ENCODE results near the gene ACTL6B. TPM values are rescaled to one million over a fixed set of nuclear protein-coding genes. Genes with fewer than 3 reads are reported as not detected.

Gene ACTL6B
- total and polyA plus RNA-seq, 2 donors (not counting 3 experiments of a cell fraction or from before 2014, with no cell fraction given), result not detected

GRCh38 chr7:100620804-100621203 is 35.4 kb downstream of the ACTL6B start:
- H3K9me1 ChIP-seq (replicated peaks; ENCODE audit: control insufficient read depth, extremely low read depth, insufficient read depth, low read length), result no peaks in the 10 kb centered on the region
- H3K79me2 ChIP-seq (ENCODE audit: control insufficient read depth, insufficient read depth, low read length), result no peaks in the 10 kb centered on the region
- no peaks in the 10 kb centered on the region for H4K20me1 ChIP-seq (replicated peaks; ENCODE audit: control insufficient read depth, extremely low read depth, insufficient read depth, low read length)
- H3K4me3 ChIP-seq (replicated peaks in 1 of 3; ENCODE audit: insufficient read depth in 1 of 3, low read depth in 1 of 3, low read length in 3 of 3), result no peak overlapping the region
- intact Hi-C loops (cut with micrococcal nuclease) (no loop called here), dilution Hi-C loops (cut with MboI; ENCODE audit: extremely low pct_ligation_motif_present, low sequenced_read_pairs) (no loop called here)
- DNase-seq (ENCODE audit: low read depth, low spot score) (no peak), FAIRE-seq (no peak)
- H3K4me2 ChIP-seq (ENCODE audit: insufficient read depth, low read length), result no peak overlapping the region
- H3K36me3 ChIP-seq (ENCODE audit: control insufficient read depth in 2 of 2, extremely low read depth in 1 of 2, insufficient read depth in 2 of 2, low read length in 2 of 2), result no peaks in the 10 kb centered on the region
- no peak overlapping the region for H2AFZ ChIP-seq (ENCODE audit: low read depth, low read length)
- no peak overlapping the region for H3K27ac ChIP-seq (ENCODE audit: insufficient read depth, low read depth, low read length)
- CTCF ChIA-PET, result no interaction called here
- H3K9me3 ChIP-seq (replicated peaks; ENCODE audit: control insufficient read depth, insufficient read depth, low read length), result no peaks in the 10 kb centered on the region
- no peaks in the 10 kb centered on the region for H3K27me3 ChIP-seq (ENCODE audit: control insufficient read depth in 2 of 2, insufficient read depth in 2 of 2, low read length in 2 of 2)
- H3K9ac ChIP-seq (replicated peaks; ENCODE audit: extremely low read depth, insufficient read depth, low read length), result no peak overlapping the region
- TF ChIP-seq JUN (IDR thresholded peaks at IDR 0.05; ENCODE audit: borderline replicate concordance, insufficient read depth, insufficient read length, low read depth), result no peak
- TF ChIP-seq, protein P1, sequence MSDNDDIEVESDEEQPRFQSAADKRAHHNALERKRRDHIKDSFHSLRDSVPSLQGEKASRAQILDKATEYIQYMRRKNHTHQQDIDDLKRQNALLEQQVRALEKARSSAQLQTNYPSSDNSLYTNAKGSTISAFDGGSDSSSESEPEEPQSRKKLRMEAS (IDR thresholded peaks at IDR 0.05; ENCODE audit: insufficient read depth, insufficient read length), result no peak
- no peak for TF ChIP-seq POLR2AphosphoS5 (IDR thresholded peaks at IDR 0.05; ENCODE audit: insufficient read depth, low read depth, low read length)
- TF ChIP-seq EZH2 (IDR thresholded peaks at IDR 0.05; ENCODE audit: borderline replicate concordance, low read depth, low read length, severe bottlenecking), result no peak
- TF ChIP-seq CTCF (IDR thresholded peaks at IDR 0.05; ENCODE audit: extremely low read depth in 1 of 2, insufficient read depth in 1 of 2, low read depth in 1 of 2, low read length in 2 of 2), result no peak
- no peak for TF ChIP-seq GATA2 (IDR thresholded peaks at IDR 0.05; ENCODE audit: insufficient read depth, insufficient read length, low read depth, low read length)
- TF ChIP-seq POLR2A (IDR thresholded peaks at IDR 0.05; ENCODE audit: low read depth, low read length), result no peak
- TF ChIP-seq MYC (IDR thresholded peaks at IDR 0.05; ENCODE audit: low read depth, low read length), result no peak
- TF ChIP-seq FOS (IDR thresholded peaks at IDR 0.05; ENCODE audit: borderline replicate concordance, insufficient read depth, low read length), result no peak
- POLR2A ChIA-PET, result no interaction called here
- no peaks in the 10 kb centered on the region for H3K4me1 ChIP-seq (ENCODE audit: control insufficient read depth, extremely low read depth, insufficient read depth, low read length)
- BruUV-seq (replicated peaks), result no TSS peak
